Upper lobe of right lung (tissue), 1 donor: ENCODE data around the gene SOCS3. TPM values are rescaled to one million over a fixed set of nuclear protein-coding genes. Genes with fewer than 3 reads are reported as not detected.

Experiments
- ATAC-seq: fragments of 200-7000 bp; cut with Tn5 transposase; one replicate; pipeline ENCODE4 v1.9.1; 2020; ENCODE audit warnings: mild to moderate bottlenecking, moderate library complexity
- DNase-seq: peaks from one replicate; pipeline ENCODE4 v3.0.0-alpha.2; 2020
- H3K27ac ChIP-seq: fragments of 200-600 bp; one replicate; pipeline ENCODE4 v1.8.0; 2022
- H3K27me3 ChIP-seq: fragments of 200-600 bp; one replicate; pipeline ENCODE4 v1.8.0; 2022; ENCODE audit warnings: mild to moderate bottlenecking
- H3K36me3 ChIP-seq: fragments of 200-600 bp; one replicate; pipeline ENCODE4 v1.8.0; 2022
- H3K4me1 ChIP-seq: fragments of 200-600 bp; one replicate; pipeline ENCODE4 v1.8.0; 2022
- H3K4me3 ChIP-seq: fragments of 200-600 bp; one replicate; pipeline ENCODE4 v1.8.0; 2022; ENCODE audit warnings: mild to moderate bottlenecking
- H3K9me3 ChIP-seq: fragments of 200-600 bp; one replicate; pipeline ENCODE4 v1.8.0; 2022
- intact Hi-C: fragments of 100-400 bp; cut with DNase I; formaldehyde crosslinking; loops from one replicate; pipeline ENCODE4 v1.11.0; 2022
- total RNA-seq: library from RNA; stranded (reverse); fragmentation: NEBNext Ultra II Directional; extraction: Animal tissue kit (Norgen Biotek cat#: 25700); gene quantifications from one replicate; pipeline ENCODE4 v1.2.1, GENCODE V29; 2021
- TF ChIP-seq, protein P1 (sequence below): fragments of 200-600 bp; IDR thresholded peaks from one replicate; pipeline ENCODE4 v1.8.0; 2022; ENCODE audit warnings: antibody characterized with exemption
- donor health status: DM: no; HTN: yes; CAD: no; lungs with severe emphysema.

SOCS3 gene
- total RNA-seq, 1 donor from 2014 or later: 82.0 TPM

DNA sequence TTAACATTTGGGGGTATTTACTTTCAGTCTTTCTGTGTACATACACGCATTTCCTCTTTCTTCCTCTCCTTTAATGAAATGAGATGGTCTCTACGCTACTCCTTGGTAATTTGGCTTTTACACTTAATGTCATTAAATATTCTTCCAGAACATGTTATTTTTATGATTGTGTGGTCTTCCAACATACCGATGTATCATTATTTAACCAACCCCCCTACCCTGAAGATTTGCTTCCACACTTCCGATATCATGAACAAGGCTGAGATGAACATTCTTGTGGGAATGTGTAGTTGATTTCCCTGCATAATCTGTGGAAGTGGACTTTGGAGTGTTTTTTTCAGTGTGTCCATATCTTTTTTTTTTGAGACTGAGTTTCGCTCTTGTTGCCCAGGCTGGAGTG is 16.3 kb upstream of the SOCS3 start:
- DNase-seq (no peak), ATAC-seq (no peak)
- no peak overlapping the region for H3K4me3 ChIP-seq
- no peaks in the 10 kb centered on the region for H3K27me3 ChIP-seq
- H3K27ac ChIP-seq: peak overlapping the region; percentile 73
- intact Hi-C loops: no loop called here
- H3K4me1 ChIP-seq: peaks cover 59% of the 10 kb centered on the region
- no peaks in the 10 kb centered on the region for H3K36me3 ChIP-seq
- TF ChIP-seq, protein P1, sequence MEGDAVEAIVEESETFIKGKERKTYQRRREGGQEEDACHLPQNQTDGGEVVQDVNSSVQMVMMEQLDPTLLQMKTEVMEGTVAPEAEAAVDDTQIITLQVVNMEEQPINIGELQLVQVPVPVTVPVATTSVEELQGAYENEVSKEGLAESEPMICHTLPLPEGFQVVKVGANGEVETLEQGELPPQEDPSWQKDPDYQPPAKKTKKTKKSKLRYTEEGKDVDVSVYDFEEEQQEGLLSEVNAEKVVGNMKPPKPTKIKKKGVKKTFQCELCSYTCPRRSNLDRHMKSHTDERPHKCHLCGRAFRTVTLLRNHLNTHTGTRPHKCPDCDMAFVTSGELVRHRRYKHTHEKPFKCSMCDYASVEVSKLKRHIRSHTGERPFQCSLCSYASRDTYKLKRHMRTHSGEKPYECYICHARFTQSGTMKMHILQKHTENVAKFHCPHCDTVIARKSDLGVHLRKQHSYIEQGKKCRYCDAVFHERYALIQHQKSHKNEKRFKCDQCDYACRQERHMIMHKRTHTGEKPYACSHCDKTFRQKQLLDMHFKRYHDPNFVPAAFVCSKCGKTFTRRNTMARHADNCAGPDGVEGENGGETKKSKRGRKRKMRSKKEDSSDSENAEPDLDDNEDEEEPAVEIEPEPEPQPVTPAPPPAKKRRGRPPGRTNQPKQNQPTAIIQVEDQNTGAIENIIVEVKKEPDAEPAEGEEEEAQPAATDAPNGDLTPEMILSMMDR: no peak
- H3K9me3 ChIP-seq: no peaks in the 10 kb centered on the region

DNA sequence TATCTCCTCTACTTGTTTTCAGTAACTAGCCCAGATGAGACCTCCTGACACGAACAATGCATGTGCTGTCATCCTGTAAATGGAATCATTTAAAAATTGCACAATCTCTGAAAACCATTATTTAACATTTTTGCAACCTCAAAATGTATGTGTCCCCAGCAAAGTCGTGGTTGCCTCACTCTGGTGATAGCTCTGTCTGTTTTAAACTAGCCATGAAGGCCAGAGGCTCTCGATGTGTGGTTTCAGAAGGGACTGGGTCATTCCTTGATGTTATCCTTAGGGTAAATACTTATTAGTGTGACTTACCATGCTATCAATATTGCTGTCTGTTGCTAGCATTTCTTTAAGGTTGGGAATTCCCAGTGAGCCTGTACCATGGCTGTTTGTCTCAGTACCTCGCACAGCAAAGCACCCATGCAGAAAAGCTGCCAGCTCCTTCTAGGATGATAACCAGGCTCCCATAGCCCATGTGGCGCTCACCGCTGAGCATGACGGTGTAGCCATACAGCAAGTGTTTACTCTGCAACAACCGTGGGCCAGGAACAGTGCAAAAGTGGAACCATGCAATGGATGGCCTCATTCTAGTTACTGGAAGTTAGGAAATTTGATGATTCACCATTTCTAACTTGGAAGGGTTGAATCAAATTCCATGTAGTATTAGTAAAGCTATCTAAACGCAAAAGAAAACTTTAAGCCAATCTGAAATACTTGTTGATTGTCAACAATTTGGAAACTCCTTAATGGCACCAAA is 15.7 kb upstream of the SOCS3 start:
- Histone ChIP-seq H3K9me3 (no peaks in the 10 kb centered on the region), H3K27ac (peak overlapping the region; percentile 73), H3K4me3 (no peak overlapping the region), H3K27me3 (no peaks in the 10 kb centered on the region), H3K36me3 (no peaks in the 10 kb centered on the region), H3K4me1 (peaks cover 53% of the 10 kb centered on the region)
- intact Hi-C loops: no loop called here
- ATAC-seq (peak; percentile 69), DNase-seq (peak; percentile 80)
- TF ChIP-seq, protein P1: no peak

DNA sequence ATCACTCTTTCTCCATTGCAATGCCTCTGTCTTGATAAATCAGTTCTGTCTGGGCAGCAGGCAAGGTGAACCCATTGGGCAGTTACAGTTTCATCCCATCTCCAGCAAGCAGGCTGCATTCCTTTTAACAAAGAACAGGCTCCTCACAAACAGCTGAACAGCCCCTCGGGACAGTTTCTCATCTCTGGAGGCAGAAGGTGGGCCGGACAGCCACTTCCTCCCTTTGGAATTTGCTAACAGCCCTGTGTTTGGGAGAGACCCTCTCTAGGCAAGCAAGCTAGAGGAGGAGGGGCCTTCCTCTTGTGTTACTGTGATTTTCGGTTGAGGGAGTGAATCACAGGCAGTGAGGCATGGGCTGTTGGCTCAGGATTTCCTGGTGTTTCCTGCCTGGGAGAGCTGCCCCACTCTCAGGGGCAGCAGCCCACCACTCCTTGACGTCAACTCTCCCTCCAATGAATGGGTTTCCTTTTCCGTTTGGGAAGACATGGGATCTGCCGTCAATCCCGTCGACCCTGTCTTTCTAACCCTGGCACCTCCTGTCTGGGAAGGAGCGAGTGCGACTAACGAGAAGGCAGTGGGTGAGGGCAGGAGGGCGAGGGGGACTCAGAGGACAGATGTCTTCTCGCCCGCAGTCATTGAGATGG is 14.9 kb upstream of the SOCS3 start:
- peak overlapping the region; percentile 73 for H3K27ac ChIP-seq
- TF ChIP-seq, protein P1: no peak

DNA sequence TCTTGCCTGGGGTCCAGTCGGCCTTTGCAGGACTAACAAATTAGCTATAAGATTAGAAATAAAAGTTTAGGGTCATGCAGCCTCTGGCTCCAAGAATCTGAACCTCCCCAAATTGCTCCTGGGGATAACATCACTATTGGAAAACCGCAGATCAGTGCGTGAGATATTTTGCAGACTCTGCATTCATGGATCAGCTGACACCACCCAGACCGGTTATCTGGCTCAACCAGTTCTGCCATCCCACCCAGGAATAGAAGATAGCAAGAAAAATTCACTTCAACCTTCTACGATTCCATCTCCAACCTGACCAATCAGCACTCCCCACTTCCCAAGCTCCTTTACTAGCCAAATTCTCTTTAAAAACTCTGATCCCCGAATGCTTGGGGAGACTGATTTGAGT is 14.3 kb upstream of the SOCS3 start:
- Histone ChIP-seq H3K36me3 (no peaks in the 10 kb centered on the region), H3K9me3 (no peaks in the 10 kb centered on the region), H3K27me3 (no peaks in the 10 kb centered on the region), H3K27ac (peak overlapping the region; percentile 73), H3K4me3 (no peak overlapping the region), H3K4me1 (peaks cover 40% of the 10 kb centered on the region)
- ATAC-seq (no peak), DNase-seq (no peak)
- TF ChIP-seq, protein P1: no peak
- intact Hi-C loops: no loop called here

More for the DNA sequence above, 14.9 kb upstream of the SOCS3 start:
- Histone ChIP-seq H3K4me3 (no peak overlapping the region), H3K27me3 (no peaks in the 10 kb centered on the region), H3K9me3 (no peaks in the 10 kb centered on the region), H3K36me3 (no peaks in the 10 kb centered on the region), H3K4me1 (peaks cover 45% of the 10 kb centered on the region)
- DNase-seq (no peak), ATAC-seq (no peak)
- intact Hi-C loops: no loop called here

DNA sequence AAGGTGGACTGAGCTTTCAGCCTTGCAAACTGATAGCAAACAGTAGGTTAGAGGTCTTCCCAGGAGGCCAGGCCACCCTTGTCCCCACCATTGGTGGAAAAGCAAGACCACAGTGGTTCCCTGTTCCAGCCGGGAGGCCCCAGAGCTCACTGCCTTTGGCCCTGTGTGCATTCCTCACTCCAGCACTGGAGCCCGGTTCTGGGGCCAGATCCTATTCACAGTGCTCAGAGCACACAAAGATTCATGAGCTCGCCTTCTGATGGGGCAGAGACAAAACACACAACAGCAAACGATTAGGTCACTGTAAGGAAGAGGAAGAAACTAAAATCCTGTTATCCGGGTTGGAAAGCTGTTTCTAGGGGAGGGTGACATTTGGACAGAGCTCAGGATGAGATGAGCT is 13.0 kb upstream of the SOCS3 start:
- ATAC-seq: no peak
- H3K27me3 ChIP-seq: no peaks in the 10 kb centered on the region
- intact Hi-C loops: no loop called here
- H3K4me3 ChIP-seq: no peak overlapping the region
- H3K9me3 ChIP-seq: no peaks in the 10 kb centered on the region
- H3K36me3 ChIP-seq: no peaks in the 10 kb centered on the region
- DNase-seq: no peak
- peak overlapping the region; percentile 70 for H3K27ac ChIP-seq
- TF ChIP-seq, protein P1: no peak
- peaks cover 36% of the 10 kb centered on the region for H3K4me1 ChIP-seq
